Ovary (tissue), 9 donors: ENCODE results near the gene RNF186. TPM values are rescaled to one million over a fixed set of nuclear protein-coding genes. Genes with fewer than 3 reads are reported as not detected.
"Not testable (repeated sequence)": the region's sequence is repeated elsewhere in the genome, so short reads cannot be mapped to it uniquely, and the experiment has no call there.

Experiments used
- DNase-seq, 5 donors: peaks; one replicate each; pipeline ENCODE4 v3.0.0-alpha.2; 2019 to 2020
- H3K27ac ChIP-seq, 2 donors: fragments of 200-600 bp; one replicate each; pipeline versions ENCODE4 v1.5.1 to v1.8.0; 2019 to 2022
- H3K27me3 ChIP-seq: fragments of 200-600 bp; one replicate; pipeline ENCODE4 v1.8.0; 2022
- H3K36me3 ChIP-seq: fragments of 200-600 bp; sonication (generic); one replicate; pipeline ENCODE4 v1.5.1; 2019
- H3K4me1 ChIP-seq: one replicate; pipeline ENCODE4 v1.8.1; 2013; ENCODE audit warnings: mild to moderate bottlenecking, moderate library complexity; ENCODE audit not compliant: insufficient read depth
- H3K4me3 ChIP-seq: fragments of 200-600 bp; sonication (generic); one replicate; pipeline ENCODE4 v1.5.1; 2017
- H3K9me3 ChIP-seq, 2 donors: fragments of 200-600 bp in 1 of 2; sonication (generic) in 1 of 2; one replicate each; pipeline versions ENCODE4 v1.5.1 to v1.8.1; 2013 to 2019; ENCODE audit warnings: mild to moderate bottlenecking in 1 of 2, moderate library complexity in 1 of 2
- CTCF ChIP-seq, 3 donors: fragments of 450-650 bp in 2 of 3; fragments of 200-600 bp in 1 of 3; IDR thresholded peaks; one replicate each; pipeline versions ENCODE4 v1.5.1 to v1.8.0; 2016 to 2022; ENCODE audit warnings: antibody characterized with exemption in 3 of 3, mild to moderate bottlenecking in 1 of 3
- EP300 ChIP-seq: sonication (generic); formaldehyde crosslinking; IDR thresholded peaks from one replicate; pipeline ENCODE4 v1.6.1; 2017; ENCODE audit warnings: antibody characterized with exemption
- POLR2A ChIP-seq: fragments of 450-650 bp; IDR thresholded peaks from one replicate; pipeline ENCODE4 v1.6.1; 2017; ENCODE audit warnings: antibody characterized with exemption, mild to moderate bottlenecking, moderate library complexity
- WGBS, 3 donors: extraction: QIAGEN DNeasy Blood & Tissue Kit in 1 of 3; methylation state at CpG; one replicate each; pipeline versions ENCODE4 v1.1.5 to v1.1.7; 2013 to 2017; 5-methylcytosine and 5-hydroxymethylcytosine counted together
- intact Hi-C, 4 donors: fragments of 100-400 bp; cut with DNase I; formaldehyde crosslinking; loops; one replicate each; pipeline versions ENCODE4 v1.11.0 to v1.15.1; 2022 to 2023
- polyA plus RNA-seq, 2 donors: library from polyadenylated mRNA; stranded (reverse); fragments of 200-250 nt in 1 of 2; fragments of 350-450 nt in 1 of 2; fragmentation: Illumina TruSeq in 1 of 2; extraction: RNeasy Lipid Tissue Mini Kit (QIAGEN cat#74804) in 1 of 2; gene quantifications; one replicate each; pipeline ENCODE4 v1.2.3, GENCODE V29; 2013 to 2014
- total RNA-seq, 7 donors: library from RNA; depleted of rRNA in 2 of 7; stranded (reverse); fragments of >200 nt in 2 of 7; fragmentation: NEBNext Ultra II Directional in 3 of 7; extraction: Animal tissue kit (Norgen Biotek cat#: 25700) in 3 of 7; gene quantifications; one replicate each; pipeline versions ENCODE4 v1.1.0 to v1.2.4, GENCODE V29; 2016 to 2023
- donor health status: DM: no; HTN: no; CAD: no; lungs with moderate emphysema.
- donor health status: DM: no; HTN: no; CAD: no.
- donor health status: Bipolar disorder and iron deficiency.
- donor health status: DM: yes; HTN: yes; CAD: no.
- donor health status: DM: no; HTN: no; CAD: no.
- donor health status: DM: yes; HTN: yes; CAD: no.

Gene RNF186
- total and polyA plus RNA-seq, 9 donors: 0.11 to 1.4 (median 0.36) TPM; not detected in 4

GRCh38 chr1:19819701-19820100, 4.6 kb upstream of the RNF186 start:
- no peak overlapping the region for H3K4me3 ChIP-seq
- intact Hi-C loops: no loop called here
- 77 to 82% (median 79%) methylated on average over 5 of the region's 5 CpGs for WGBS, 3 donors

GRCh38 chr1:19818324-19818723, 3.2 kb upstream of the RNF186 start:
- H3K4me3 ChIP-seq: no peak overlapping the region
- no peaks in the 10 kb centered on the region for H3K27me3 ChIP-seq
- no peaks in the 10 kb centered on the region for H3K4me1 ChIP-seq
- no peaks in the 10 kb centered on the region for H3K9me3 ChIP-seq
- no peak for TF ChIP-seq EP300
- no peak for TF ChIP-seq CTCF (IDR thresholded peaks at IDR 0.05)
- TF ChIP-seq POLR2A: no peak
- no peak for DNase-seq
- no peaks in the 10 kb centered on the region for H3K36me3 ChIP-seq
- intact Hi-C loops: no loop called here
- WGBS, 3 donors: 71 to 78% (median 72%) methylated on average over 3 of the region's 3 CpGs
- no peak overlapping the region for H3K27ac ChIP-seq

More at GRCh38 chr1:19819701-19820100, 4.6 kb upstream of the RNF186 start:
- TF ChIP-seq EP300 (no peak), POLR2A (no peak), CTCF (IDR thresholded peaks at IDR 0.05) (no peak)
- no peaks in the 10 kb centered on the region for H3K36me3 ChIP-seq
- H3K27ac ChIP-seq: no peak overlapping the region
- no peaks in the 10 kb centered on the region for H3K9me3 ChIP-seq
- DNase-seq: no peak
- H3K27me3 ChIP-seq: no peaks in the 10 kb centered on the region
- H3K4me1 ChIP-seq: no peaks in the 10 kb centered on the region

- intact Hi-C loops: no loop called here
- Histone ChIP-seq H3K9me3 (no peaks in the 10 kb centered on the region), H3K27me3 (no peaks in the 10 kb centered on the region), H3K36me3 (no peaks in the 10 kb centered on the region), H3K27ac (no peak overlapping the region), H3K4me3 (no peak overlapping the region), H3K4me1 (no peaks in the 10 kb centered on the region)
- 68 to 85% (median 78%) methylated on average over 5 of the region's 5 CpGs for WGBS, 3 donors
- TF ChIP-seq EP300 (no peak), POLR2A (no peak), CTCF (IDR thresholded peaks at IDR 0.05) (no peak)
- DNase-seq: no peak
These were observed 2.1 kb upstream of the RNF186 start for GRCh38 chr1:19817160-19817559.

- H3K36me3 ChIP-seq, intact Hi-C loops, H3K9me3 ChIP-seq, DNase-seq, H3K4me3 ChIP-seq, H3K27me3 ChIP-seq, H3K4me1 ChIP-seq, H3K27ac ChIP-seq: not testable (repeated sequence)
- WGBS, 3 donors: 60 to 67% (median 64%) methylated on average over 1 of the region's 1 CpG
These were observed 1.6 kb upstream of the RNF186 start for GRCh38 chr1:19816737-19817086.

- 69 to 81% (median 73%) methylated on average over 15 of the region's 15 CpGs for WGBS, 3 donors
- TF ChIP-seq CTCF (IDR thresholded peaks at IDR 0.05): no peak
- no peak for TF ChIP-seq POLR2A
- TF ChIP-seq EP300: no peak
- intact Hi-C loops: no loop called here
- Histone ChIP-seq H3K4me1 (no peaks in the 10 kb centered on the region), H3K36me3 (no peaks in the 10 kb centered on the region), H3K27me3 (no peaks in the 10 kb centered on the region), H3K27ac (no peak overlapping the region), H3K4me3 (no peak overlapping the region), H3K9me3 (no peaks in the 10 kb centered on the region)
- DNase-seq: no peak
These were observed 986 bp upstream of the RNF186 start for GRCh38 chr1:19815801-19816736.
